CD4-positive, alpha-beta T cell treated with Interleukin-4 for 4 hours (primary cell): ENCODE measurements around the gene CYBA.
"Not testable (repeated sequence)": the region's sequence is repeated elsewhere in the genome, so short reads cannot be mapped to it uniquely, and the experiment has no call there.

Source experiments
- DNase-seq: peaks from one replicate; pipeline ENCODE4 v3.0.0-alpha.2; 2020

CYBA gene

DNA sequence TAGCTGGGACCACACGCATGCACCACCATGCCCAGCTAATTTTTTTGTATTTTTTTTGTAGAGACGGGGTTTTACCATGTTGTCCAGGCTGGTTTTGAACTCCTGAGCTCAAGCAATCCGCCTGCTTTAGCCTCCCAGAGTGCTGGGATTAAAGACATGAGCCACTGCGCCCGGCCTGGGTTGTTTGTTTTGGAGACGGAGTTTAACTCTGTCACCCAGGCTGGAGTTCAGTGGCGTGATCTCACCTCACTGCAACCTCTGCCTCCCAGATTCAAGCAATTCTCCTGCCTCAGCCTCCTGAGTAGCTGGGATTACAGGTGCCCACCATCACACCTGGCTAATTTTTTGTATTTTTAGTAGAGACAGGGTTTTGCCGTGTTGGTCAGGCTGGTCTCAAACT lies 41.4 kb downstream of the CYBA start:
- not testable (repeated sequence) for DNase-seq

GRCh38 chr16:88608076-88608475 lies 42.8 kb downstream of the CYBA start:
- DNase-seq = no peak

DNA sequence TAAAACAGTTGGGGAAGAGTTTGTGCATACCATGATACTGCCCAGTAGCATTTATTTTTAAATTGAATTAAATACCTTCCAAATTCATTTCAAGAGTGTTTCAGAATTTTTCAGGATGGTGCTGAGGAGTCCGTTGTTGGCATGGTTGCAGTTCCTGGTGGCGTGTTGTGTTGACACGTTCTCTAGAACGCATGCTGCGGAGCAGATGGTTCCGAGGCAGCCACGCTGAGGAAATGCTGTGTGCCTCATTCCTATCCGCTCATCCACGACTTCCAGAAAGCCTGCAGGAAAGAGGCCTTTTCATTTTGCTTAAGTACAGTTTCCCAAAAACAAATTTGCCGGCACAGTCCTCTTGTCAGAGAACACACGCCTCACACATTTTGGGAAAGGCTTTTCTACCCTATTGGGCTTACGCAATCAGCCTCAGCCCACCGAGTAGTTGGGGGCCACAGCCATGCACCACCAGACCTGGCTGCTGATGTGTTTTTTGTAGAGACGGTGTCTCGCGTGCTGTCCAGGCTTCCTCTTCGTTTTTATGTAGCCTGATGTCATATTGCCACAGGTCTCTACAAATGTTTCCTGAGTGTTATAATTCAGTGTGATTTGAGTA lies 44.6 kb downstream of the CYBA start:
- no peak for DNase-seq

DNA sequence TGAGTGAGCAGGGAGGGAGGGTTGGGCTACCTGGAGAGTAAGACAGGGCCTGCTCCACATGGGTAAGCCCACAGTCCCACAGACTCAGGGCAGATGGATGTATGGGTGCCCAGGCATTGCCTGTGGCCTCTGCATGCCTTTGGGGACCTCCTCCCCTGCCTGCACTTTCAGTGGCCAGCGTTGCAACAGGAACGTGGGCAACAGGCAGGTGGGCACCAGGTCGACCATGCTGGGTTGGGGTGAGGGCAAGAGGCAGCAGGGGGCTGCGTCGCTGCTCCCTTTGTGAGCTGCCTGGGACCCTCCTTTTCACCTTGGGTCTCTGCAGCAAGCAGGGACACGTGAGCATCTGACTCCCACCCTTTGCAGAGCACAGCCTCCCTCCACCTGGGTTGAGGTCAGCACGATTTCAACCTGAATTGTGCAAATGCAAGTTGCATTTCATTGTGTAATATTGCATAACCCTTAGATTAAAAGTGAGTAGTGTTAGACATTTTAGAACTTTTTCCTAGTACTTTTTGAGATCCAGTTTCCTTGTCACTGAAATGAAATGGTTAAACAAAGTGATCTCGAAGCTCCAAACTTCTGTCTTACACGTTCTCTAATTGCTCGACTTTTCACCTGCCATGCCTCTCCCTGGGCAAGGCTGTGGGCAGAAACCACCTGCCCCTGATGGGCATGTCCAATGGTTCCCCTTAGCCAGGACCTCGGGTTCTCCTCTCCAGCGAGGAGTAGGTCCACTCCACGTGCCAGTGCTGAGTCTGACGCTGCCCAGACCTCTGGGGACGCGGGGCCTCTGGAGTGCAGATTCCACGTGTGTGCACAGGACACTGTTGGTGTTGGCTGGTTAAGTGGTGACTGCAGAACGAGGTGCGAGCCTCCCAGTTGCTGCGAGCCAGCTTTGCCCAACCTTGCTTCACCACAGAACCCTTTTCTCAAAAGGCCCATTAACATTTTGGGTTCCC lies 45.4 kb downstream of the CYBA start:
- no peak for DNase-seq

DNA sequence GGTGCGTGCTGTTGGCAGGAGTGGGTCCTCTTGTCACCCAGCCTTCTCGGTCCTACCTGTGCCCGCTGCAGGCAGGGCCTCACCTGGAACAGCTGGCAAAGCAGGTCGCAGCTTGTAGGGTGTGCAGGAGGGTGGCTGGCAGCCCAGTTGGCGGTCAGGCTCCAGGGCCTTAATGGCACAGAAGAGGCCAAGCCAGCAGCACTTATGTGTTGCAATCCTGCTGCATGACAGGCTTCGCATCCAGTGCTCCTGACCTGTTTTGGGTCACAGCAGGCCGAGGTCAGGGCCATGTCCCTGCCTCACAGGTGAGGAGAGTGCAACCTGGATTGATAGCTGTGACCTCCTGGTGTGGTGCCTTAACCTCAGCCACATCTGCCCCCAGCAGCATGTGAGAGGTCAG lies 48.8 kb downstream of the CYBA start:
- DNase-seq = no peak

DNA sequence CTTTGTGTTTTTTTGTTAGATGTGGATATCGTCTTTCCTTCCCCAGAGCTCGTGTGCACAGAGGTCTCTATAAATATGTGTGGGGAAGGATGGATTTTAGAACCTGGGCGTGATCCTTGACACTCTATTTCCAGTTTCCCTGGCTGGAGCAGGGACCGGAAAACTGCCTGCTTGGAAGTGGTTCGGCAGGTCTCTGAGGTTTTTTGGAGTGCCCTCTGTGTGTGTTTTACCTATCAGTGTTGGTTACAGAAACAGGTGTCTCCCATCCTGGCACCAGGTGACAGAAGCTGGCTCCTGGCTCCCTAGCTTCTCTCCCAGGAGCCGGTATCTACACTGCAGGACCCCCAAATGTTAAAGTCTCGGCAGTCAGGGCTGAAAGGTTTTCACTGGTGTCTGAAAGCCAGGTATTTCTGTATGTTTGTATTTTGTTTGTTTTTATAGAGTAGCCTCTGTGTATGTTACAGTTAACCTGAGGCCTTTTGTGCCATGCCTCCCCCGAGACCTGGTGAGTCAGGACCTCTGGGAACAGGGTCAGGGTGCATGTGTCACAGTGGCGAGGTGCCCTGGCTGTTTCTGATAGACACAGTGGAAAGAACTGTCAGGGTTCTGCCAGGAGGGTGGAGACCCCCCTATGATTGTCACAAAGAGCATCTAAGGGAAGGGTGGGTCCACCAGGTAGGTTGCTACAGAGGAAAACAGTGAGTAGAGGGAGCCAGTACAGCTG lies 49.4 kb downstream of the CYBA start:
- no peak for DNase-seq

- no peak for DNase-seq
Observed at GRCh38 chr16:88600539-88600896, 50.3 kb downstream of the CYBA start.

- DNase-seq = no peak
Observed at GRCh38 chr16:88599825-88600538, 50.9 kb downstream of the CYBA start.

- no peak for DNase-seq
Observed at GRCh38 chr16:88599092-88599733, 51.6 kb downstream of the CYBA start.

- no peak for DNase-seq
Observed at GRCh38 chr16:88597856-88598491, 52.9 kb downstream of the CYBA start.

DNA sequence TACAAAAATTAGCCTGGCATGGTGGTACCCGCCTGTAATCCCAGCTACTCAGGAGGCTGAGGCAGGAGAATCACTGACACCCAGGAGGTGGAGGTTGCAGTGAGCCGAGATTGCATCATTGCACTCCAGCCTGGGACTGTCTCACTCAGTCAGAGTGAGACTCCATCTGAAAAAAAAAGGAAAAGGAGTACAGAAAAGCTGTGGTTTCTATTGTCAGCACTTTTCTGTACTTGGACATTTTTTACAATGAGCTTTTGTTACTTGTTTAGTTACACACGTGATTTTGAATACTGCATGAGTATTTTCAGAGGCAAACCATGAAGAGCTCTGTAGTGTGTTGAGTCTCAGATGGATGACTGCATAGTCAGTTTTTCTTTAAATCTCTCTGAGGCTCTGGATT lies 54.4 kb downstream of the CYBA start:
- DNase-seq = no peak

DNA sequence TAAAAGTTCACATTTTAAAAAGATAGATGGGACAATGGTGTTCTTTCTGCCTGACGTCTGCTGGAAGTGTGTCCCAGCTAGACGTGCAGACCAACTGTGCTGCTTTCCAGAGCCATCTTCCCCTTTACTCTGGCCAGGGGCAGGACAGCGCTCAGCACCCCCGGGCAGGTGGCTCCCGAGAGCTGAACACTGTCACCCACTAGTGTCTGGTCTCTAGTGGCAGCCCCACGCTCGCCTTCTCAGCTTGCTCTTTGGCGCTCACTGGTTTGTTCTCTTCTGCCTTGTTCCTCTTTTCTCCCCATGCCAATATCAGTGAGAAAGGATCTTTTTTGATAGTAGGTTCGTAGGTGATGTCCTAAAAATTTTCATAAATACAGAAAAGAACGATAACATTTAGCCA lies 54.9 kb downstream of the CYBA start:
- DNase-seq = no peak

DNA sequence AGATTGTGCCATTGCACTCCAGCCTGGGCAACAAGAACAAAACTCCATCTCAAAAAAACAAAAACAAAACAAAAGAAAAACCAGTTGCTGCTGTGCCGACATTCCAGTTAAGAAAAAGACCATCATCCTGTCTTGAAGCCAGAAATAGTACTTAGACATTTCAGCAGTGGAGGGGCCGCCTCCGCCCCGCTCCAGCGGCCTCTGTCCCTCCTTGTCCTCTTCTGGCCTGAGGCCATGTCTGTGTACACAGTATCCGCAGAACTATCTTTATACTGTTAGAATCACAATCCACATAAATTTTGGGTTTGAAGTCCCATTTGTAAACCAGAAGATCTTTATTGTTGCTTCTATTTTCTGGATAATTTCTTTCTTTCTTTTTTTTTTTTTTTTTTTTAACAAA lies 55.8 kb downstream of the CYBA start:
- DNase-seq = no peak

DNA sequence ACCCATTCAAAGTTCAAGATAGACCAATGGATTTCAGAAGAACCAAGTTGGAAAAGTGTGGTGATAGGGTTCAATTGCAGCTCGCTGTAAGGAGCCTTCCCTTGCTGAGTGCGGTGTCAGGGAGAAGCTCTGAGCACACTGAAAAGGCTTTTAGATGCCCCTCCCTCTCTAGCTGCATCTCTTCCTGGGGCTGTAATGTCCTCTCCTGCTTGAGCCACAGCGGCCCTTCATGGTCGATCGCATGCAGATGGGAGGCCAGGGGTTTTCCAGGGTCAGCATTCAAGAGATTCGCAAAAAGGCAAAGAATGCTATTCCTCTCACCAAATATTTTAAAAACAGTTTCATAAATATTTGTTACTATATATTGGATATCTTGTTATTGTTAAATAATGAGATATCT lies 56.9 kb downstream of the CYBA start:
- no peak for DNase-seq

GRCh38 chr16:88593489-88593888 lies 57.4 kb downstream of the CYBA start:
- DNase-seq = no peak
